H9 (cell line): ENCODE results near the gene IRX2. TPM values are rescaled to one million over a fixed set of nuclear protein-coding genes. Genes with fewer than 3 reads are reported as not detected.

Experiments
- DNase-seq: peaks from one replicate; pipeline ENCODE4 v3.0.0-alpha.2; 2017
- H2AFZ ChIP-seq: one replicate; pipeline ENCODE4 v1.6.1; 2013; ENCODE audit warnings: mild to moderate bottlenecking, low read length, control low read depth, moderate library complexity
- H2AK5ac ChIP-seq: 2 replicates; pipeline ENCODE4 v1.6.1; 2013; ENCODE audit warnings: low read length, control low read depth, mixed read lengths; ENCODE audit not compliant: insufficient read length
- H2BK120ac ChIP-seq: one replicate; pipeline ENCODE4 v1.6.1; 2013; ENCODE audit warnings: low read depth, mild to moderate bottlenecking, low read length, control low read depth, inconsistent platforms; ENCODE audit not compliant: poor library complexity, severe bottlenecking
- H2BK12ac ChIP-seq: 2 replicates; pipeline ENCODE4 v1.6.1; 2013; ENCODE audit warnings: low read length, control low read depth, mixed read lengths, low read depth; ENCODE audit not compliant: insufficient read length
- H2BK15ac ChIP-seq: 2 replicates; pipeline ENCODE4 v1.6.1; 2013; ENCODE audit warnings: low read depth, low read length, control low read depth
- H2BK20ac ChIP-seq: one replicate; pipeline ENCODE4 v1.6.1; 2013; ENCODE audit warnings: low read depth, mild to moderate bottlenecking, low read length, control low read depth, inconsistent platforms; ENCODE audit not compliant: poor library complexity, severe bottlenecking
- H2BK5ac ChIP-seq: 2 replicates; pipeline ENCODE4 v1.6.1; 2013; ENCODE audit warnings: low read length, control low read depth, mixed read lengths; ENCODE audit not compliant: insufficient read length
- H3K14ac ChIP-seq: 2 replicates; pipeline ENCODE4 v1.6.1; 2013; ENCODE audit warnings: low read length, control low read depth; ENCODE audit not compliant: insufficient read depth
- H3K18ac ChIP-seq: 2 replicates; pipeline ENCODE4 v1.6.1; 2013; ENCODE audit warnings: low read depth, mild to moderate bottlenecking, mixed read lengths, low read length, control low read depth; ENCODE audit not compliant: insufficient read length
- H3K23ac ChIP-seq: 2 replicates; pipeline ENCODE4 v1.6.1; 2013; ENCODE audit warnings: low read length, control low read depth, mixed read lengths, low read depth; ENCODE audit not compliant: insufficient read length
- H3K23me2 ChIP-seq: 2 replicates; pipeline ENCODE4 v1.6.1; 2013; ENCODE audit warnings: low read depth, mild to moderate bottlenecking, mixed read lengths, low read length, control low read depth; ENCODE audit not compliant: insufficient read length, poor library complexity, severe bottlenecking
- H3K27ac ChIP-seq: 2 replicates; pipeline ENCODE4 v1.5.1; 2013; ENCODE audit warnings: low read length, control low read depth, mixed read lengths, low read depth; ENCODE audit not compliant: insufficient read length
- H3K27me3 ChIP-seq: 2 replicates; pipeline ENCODE4 v1.6.1; 2013; ENCODE audit warnings: low read length, control low read depth, inconsistent platforms; ENCODE audit not compliant: insufficient read depth
- H3K4ac ChIP-seq: 2 replicates; pipeline ENCODE4 v1.6.1; 2013; ENCODE audit warnings: low read depth, mild to moderate bottlenecking, control low read depth, inconsistent platforms, low read length, moderate library complexity
- H3K4me1 ChIP-seq: 2 replicates; pipeline ENCODE4 v1.6.1; 2013; ENCODE audit warnings: low read length, control low read depth, inconsistent platforms; ENCODE audit not compliant: insufficient read depth
- H3K4me2 ChIP-seq: 2 replicates; pipeline ENCODE4 v1.6.1; 2013; ENCODE audit warnings: low read length, control low read depth, mixed read lengths; ENCODE audit not compliant: insufficient read length, insufficient read depth
- H3K56ac ChIP-seq: 2 replicates; pipeline ENCODE4 v1.6.1; 2013; ENCODE audit warnings: low read depth, mild to moderate bottlenecking, mixed read lengths, low read length, control low read depth; ENCODE audit not compliant: insufficient read length
- H3K79me1 ChIP-seq: 2 replicates; pipeline ENCODE4 v1.6.1; 2013; ENCODE audit warnings: low read depth, mild to moderate bottlenecking, moderate library complexity, low read length, control low read depth, inconsistent platforms; ENCODE audit not compliant: insufficient read depth, poor library complexity, severe bottlenecking
- H3K79me2 ChIP-seq: 2 replicates; pipeline ENCODE4 v1.6.1; 2013; ENCODE audit warnings: low read length, control low read depth, inconsistent platforms; ENCODE audit not compliant: insufficient read depth
- H3K9ac ChIP-seq: 2 replicates; pipeline ENCODE4 v1.6.1; 2013; ENCODE audit warnings: low read length, control low read depth, mixed read lengths; ENCODE audit not compliant: insufficient read length; ENCODE audit errors: extremely low read depth
- H3K9me3 ChIP-seq: one replicate; pipeline ENCODE4 v1.6.1; 2013; ENCODE audit warnings: low read depth, low read length, inconsistent platforms; ENCODE audit not compliant: control insufficient read depth
- H3T11ph ChIP-seq: one replicate; pipeline ENCODE4 v1.6.1; 2013; ENCODE audit warnings: mild to moderate bottlenecking, low read length, control low read depth, inconsistent platforms
- H4K20me1 ChIP-seq: one replicate; pipeline ENCODE4 v1.6.1; 2013; ENCODE audit not compliant: control insufficient read depth, insufficient read length, insufficient read depth
- H4K5ac ChIP-seq: 2 replicates; pipeline ENCODE4 v1.6.1; 2013; ENCODE audit warnings: low read depth, mild to moderate bottlenecking, mixed read lengths, low read length, control low read depth; ENCODE audit not compliant: insufficient read length
- H4K8ac ChIP-seq: replicated peaks from 2 replicates; pipeline ENCODE4 v1.6.1; 2013; ENCODE audit warnings: low read length, control low read depth, mixed read lengths, low read depth; ENCODE audit not compliant: insufficient read length
- H4K91ac ChIP-seq: 2 replicates; pipeline ENCODE4 v1.6.1; 2013; ENCODE audit warnings: low read depth, mild to moderate bottlenecking, moderate library complexity, mixed read lengths, low read length, control low read depth; ENCODE audit not compliant: insufficient read length
- H3K27ac Mint-ChIP-seq, 3 experiments: 2 replicates in 2 of 3; 3 replicates in 1 of 3; pipeline ENCODE4 v1.8.0; 2020 to 2021; ENCODE audit warnings: mixed read lengths in 3 of 3, mild to moderate bottlenecking in 1 of 3, moderate library complexity in 1 of 3
- H3K27me3 Mint-ChIP-seq: 2 replicates; pipeline ENCODE4 v1.8.0; 2021; ENCODE audit warnings: low read depth, mild to moderate bottlenecking, moderate library complexity, mixed read lengths
- H3K36me3 Mint-ChIP-seq, 3 experiments: 2 replicates in 2 of 3; 3 replicates in 1 of 3; pipeline ENCODE4 v1.8.0; 2020 to 2021; ENCODE audit warnings: low read depth in 3 of 3, mixed read lengths in 3 of 3; ENCODE audit not compliant: insufficient read depth in 1 of 3
- H3K4me1 Mint-ChIP-seq, 2 experiments: 2 replicates each; pipeline ENCODE4 v1.8.0; 2020; ENCODE audit warnings: mixed read lengths in 2 of 2
- H3K4me3 Mint-ChIP-seq, 2 experiments: 2 replicates in 1 of 2; 3 replicates in 1 of 2; pipeline ENCODE4 v1.8.0; 2020 to 2021; ENCODE audit warnings: mild to moderate bottlenecking in 2 of 2, mixed read lengths in 2 of 2, moderate library complexity in 1 of 2
- H3K9me3 Mint-ChIP-seq, 2 experiments: 2 replicates in 1 of 2; 3 replicates in 1 of 2; pipeline ENCODE4 v1.8.0; 2020; ENCODE audit warnings: mild to moderate bottlenecking in 2 of 2, mixed read lengths in 2 of 2, moderate library complexity in 1 of 2
- WGBS: extraction: QIAGEN DNeasy Blood & Tissue Kit; methylation state at CpG from one replicate; pipeline ENCODE4 v1.1.7; 2013; ENCODE audit warnings: missing lambda C conversion rate, low lambda C conversion rate, mixed read lengths; ENCODE audit not compliant: insufficient read length; ENCODE audit errors: extremely low coverage; 5-methylcytosine and 5-hydroxymethylcytosine counted together
- total RNA-seq: library from RNA; stranded (reverse); gene quantifications from 2 replicates; pipeline ENCODE4 v1.2.1, GENCODE V29; 2021
- TF ChIP-seq, protein P1 (sequence below): fragments of 200-600 bp; sonication (generic); conservative IDR thresholded peaks from 3 replicates; pipeline ENCODE4 v1.8.0; 2021; ENCODE audit warnings: antibody characterized with exemption, mild to moderate bottlenecking

IRX2 gene
- total RNA-seq, 1 experiment from 2014 or later: 91.6 TPM

DNA sequence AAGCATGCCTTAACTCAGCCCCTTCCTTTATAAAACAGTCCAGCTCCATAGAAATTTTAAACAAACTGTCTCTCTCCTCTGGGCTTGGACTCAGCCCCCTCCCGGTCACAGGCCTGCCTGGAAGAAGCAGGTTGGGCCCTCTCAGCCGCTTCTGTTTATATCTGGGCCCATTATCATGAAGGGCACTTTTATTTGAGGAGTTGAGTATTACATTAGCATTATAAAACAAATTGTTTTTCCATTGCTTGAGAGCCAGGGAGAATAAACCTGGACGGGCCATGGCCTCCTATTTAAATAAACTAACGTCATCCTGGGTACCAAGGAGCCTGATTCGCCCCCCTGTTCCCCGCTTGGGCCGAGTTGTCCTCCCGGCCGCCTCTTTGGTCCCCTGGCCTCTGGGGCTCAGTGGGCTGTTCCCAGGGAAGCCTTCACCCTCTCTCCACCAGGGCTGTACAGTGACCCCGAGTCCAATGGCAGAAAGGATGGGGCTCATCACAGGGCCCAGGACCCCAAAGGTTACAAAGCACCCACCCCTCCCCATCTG is 13.2 kb downstream of the IRX2 start:
- Histone ChIP-seq H4K20me1 (no peaks in the 10 kb centered on the region), H3K4ac (no peak overlapping the region), H3K27me3 (peaks cover 52% of the 10 kb centered on the region), H2AFZ (no peak overlapping the region), H3K9me3 (no peaks in the 10 kb centered on the region), H3K4me2 (peak overlapping the region; percentile 35), H2AK5ac (no peak overlapping the region), H2BK5ac (no peak overlapping the region), H3K79me2 (no peaks in the 10 kb centered on the region), H3K18ac (no peak overlapping the region), H3K27ac (no peak overlapping the region), H2BK12ac (no peak overlapping the region), H2BK20ac (no peak overlapping the region), H2BK15ac (no peak overlapping the region), H3K23me2 (peaks cover 22% of the 10 kb centered on the region), H3K56ac (no peak overlapping the region), H4K5ac (no peak overlapping the region), H3K14ac (no peak overlapping the region), H3T11ph (no peak overlapping the region), H3K23ac (no peak overlapping the region), H4K8ac (no peak overlapping the region), H2BK120ac (no peak overlapping the region), H3K9ac (no peak overlapping the region), H4K91ac (no peak overlapping the region), H3K4me1 (no peaks in the 10 kb centered on the region; the same call in 1 of the 2 replicates), H3K79me1 (no peaks in the 10 kb centered on the region)
- WGBS: no CpG with 5 or more reads among the region's 10 CpGs
- H3K27ac Mint-ChIP-seq: no peak overlapping the region
- H3K4me1 Mint-ChIP-seq: peaks cover 20 to 35% of the 10 kb centered on the region in 2 experiments
- H3K27me3 Mint-ChIP-seq: peaks cover 96% of the 10 kb centered on the region
- peaks cover 0 to 10% (median 9%) of the 10 kb centered on the region in 3 experiments; a peak in 4 of 7 replicates for H3K36me3 Mint-ChIP-seq
- peak; percentile 38 for DNase-seq
- H3K9me3 Mint-ChIP-seq: no peaks in the 10 kb centered on the region
- peak overlapping the region; percentile 57 to 73; a peak in 3 of 5 replicates for H3K4me3 Mint-ChIP-seq
- TF ChIP-seq, protein P1, sequence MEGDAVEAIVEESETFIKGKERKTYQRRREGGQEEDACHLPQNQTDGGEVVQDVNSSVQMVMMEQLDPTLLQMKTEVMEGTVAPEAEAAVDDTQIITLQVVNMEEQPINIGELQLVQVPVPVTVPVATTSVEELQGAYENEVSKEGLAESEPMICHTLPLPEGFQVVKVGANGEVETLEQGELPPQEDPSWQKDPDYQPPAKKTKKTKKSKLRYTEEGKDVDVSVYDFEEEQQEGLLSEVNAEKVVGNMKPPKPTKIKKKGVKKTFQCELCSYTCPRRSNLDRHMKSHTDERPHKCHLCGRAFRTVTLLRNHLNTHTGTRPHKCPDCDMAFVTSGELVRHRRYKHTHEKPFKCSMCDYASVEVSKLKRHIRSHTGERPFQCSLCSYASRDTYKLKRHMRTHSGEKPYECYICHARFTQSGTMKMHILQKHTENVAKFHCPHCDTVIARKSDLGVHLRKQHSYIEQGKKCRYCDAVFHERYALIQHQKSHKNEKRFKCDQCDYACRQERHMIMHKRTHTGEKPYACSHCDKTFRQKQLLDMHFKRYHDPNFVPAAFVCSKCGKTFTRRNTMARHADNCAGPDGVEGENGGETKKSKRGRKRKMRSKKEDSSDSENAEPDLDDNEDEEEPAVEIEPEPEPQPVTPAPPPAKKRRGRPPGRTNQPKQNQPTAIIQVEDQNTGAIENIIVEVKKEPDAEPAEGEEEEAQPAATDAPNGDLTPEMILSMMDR: no peak
